Brain microvascular endothelial cell (primary cell): ENCODE measurements around the gene SAMD14.

Experiments used
- DNase-seq: peaks from one replicate; pipeline ENCODE4 v3.0.0-alpha.2; 2020
- H3K27ac ChIP-seq: fragments of 250-450 bp; sonication (Bioruptor Pico); 2 replicates; pipeline ENCODE4 v1.5.1; 2020; ENCODE audit warnings: mild to moderate bottlenecking, moderate library complexity
- H3K27me3 ChIP-seq: fragments of 250-450 bp; sonication (Bioruptor Pico); replicated peaks from 2 replicates; pipeline ENCODE4 v1.5.1; 2020; ENCODE audit warnings: mild to moderate bottlenecking
- H3K36me3 ChIP-seq: fragments of 250-450 bp; sonication (Bioruptor Pico); replicated peaks from 2 replicates; pipeline ENCODE4 v1.5.1; 2020; ENCODE audit warnings: mild to moderate bottlenecking
- H3K4me3 ChIP-seq: 2 replicates; pipeline ENCODE4 v1.5.1; 2011; ENCODE audit warnings: low read depth, mild to moderate bottlenecking, control low read depth, low read length, moderate library complexity
- CTCF ChIP-seq: IDR thresholded peaks from 2 replicates; pipeline ENCODE4 v1.5.1; 2011; ENCODE audit warnings: low read depth, mild to moderate bottlenecking, moderate library complexity, low read length, control low read depth, inconsistent platforms; ENCODE audit errors: missing control alignments
- in situ Hi-C: cut with HindIII; loops from 2 replicates; pipeline ENCODE4 v1.10.0; 2017; ENCODE audit warnings: low sequenced_read_pairs, low pct_ligation_motif_present

The SAMD14 gene

GRCh38 chr17:50144355-50144754 is 14.4 kb upstream of the SAMD14 start:
- in situ Hi-C loops: no loop called here
- no peak for TF ChIP-seq CTCF
- Histone ChIP-seq H3K4me3 (no peak overlapping the region), H3K36me3 (peaks cover 53% of the 10 kb centered on the region), H3K27ac (no peak overlapping the region), H3K27me3 (no peaks in the 10 kb centered on the region)
- no peak for DNase-seq

GRCh38 chr17:50143461-50144176 is 13.7 kb upstream of the SAMD14 start:
- no peak overlapping the region for H3K27ac ChIP-seq
- no peaks in the 10 kb centered on the region for H3K27me3 ChIP-seq
- no peak overlapping the region for H3K4me3 ChIP-seq
- TF ChIP-seq CTCF: no peak
- in situ Hi-C loops: no loop called here
- DNase-seq: no peak
- peaks cover 60% of the 10 kb centered on the region for H3K36me3 ChIP-seq

GRCh38 chr17:50141745-50142110 is 11.8 kb upstream of the SAMD14 start:
- Histone ChIP-seq H3K27me3 (no peaks in the 10 kb centered on the region), H3K27ac (no peak overlapping the region), H3K36me3 (peaks cover 79% of the 10 kb centered on the region), H3K4me3 (no peak overlapping the region)
- DNase-seq: no peak
- no peak for TF ChIP-seq CTCF
- in situ Hi-C loops: no loop called here

- no peak for TF ChIP-seq CTCF
- in situ Hi-C loops: no loop called here
- peaks cover 84% of the 10 kb centered on the region for H3K36me3 ChIP-seq
- H3K27ac ChIP-seq: no peak overlapping the region
- no peaks in the 10 kb centered on the region for H3K27me3 ChIP-seq
- DNase-seq: no peak
- H3K4me3 ChIP-seq: no peak overlapping the region
Observed at GRCh38 chr17:50141026-50141744, 11.2 kb upstream of the SAMD14 start.

- TF ChIP-seq CTCF: peak; percentile 94
- Histone ChIP-seq H3K27me3 (no peaks in the 10 kb centered on the region), H3K27ac (no peak overlapping the region), H3K36me3 (peaks cover 89% of the 10 kb centered on the region), H3K4me3 (no peak overlapping the region)
- DNase-seq: peak; percentile 77
- in situ Hi-C loops: no loop called here
Observed at GRCh38 chr17:50139950-50140885, 10.3 kb upstream of the SAMD14 start.
